ENCODE results near the gene C14orf39.
"Not testable (repeated sequence)": the region's sequence is repeated elsewhere in the genome, so short reads cannot be mapped to it uniquely, and the experiment has no call there.

The C14orf39 gene

DNA sequence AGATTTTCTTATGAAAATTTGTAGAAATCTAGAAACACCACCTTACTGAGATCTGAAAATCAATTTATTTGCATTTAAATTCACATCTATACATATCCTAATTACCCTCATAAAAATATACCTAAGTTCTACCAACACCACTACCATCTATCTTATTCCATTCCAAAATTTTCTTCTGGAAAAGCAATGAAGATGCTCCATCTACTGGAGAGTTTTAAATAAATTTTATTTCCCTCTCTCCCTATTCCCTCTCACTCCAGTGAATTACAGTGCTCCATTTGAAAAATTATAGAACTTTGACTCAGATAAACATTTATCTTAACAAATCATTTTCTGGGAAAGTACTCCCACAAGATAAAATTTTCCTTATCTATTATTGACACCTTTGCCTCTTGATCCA, 2.3 kb upstream of the C14orf39 start:
- DNase-seq, result no peak

DNA sequence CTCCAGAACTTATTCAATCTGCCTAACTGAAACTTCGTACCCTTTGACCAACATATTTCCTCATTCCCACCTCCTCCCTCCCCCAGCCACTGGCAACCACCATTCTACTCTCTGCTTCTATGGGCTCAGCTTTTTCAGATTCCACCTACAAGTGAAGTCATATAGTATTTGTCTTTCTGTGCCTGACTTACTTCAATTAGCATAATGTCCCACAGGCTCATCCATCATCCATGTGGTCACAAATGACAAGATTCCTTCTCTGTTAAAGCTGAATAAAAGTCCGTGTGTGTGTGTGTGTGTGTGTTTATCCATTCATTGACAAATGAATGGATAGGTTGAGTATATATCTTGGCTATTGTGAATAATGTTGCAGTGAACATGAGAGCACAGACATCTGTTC, 1.3 kb upstream of the C14orf39 start:
- no peak for DNase-seq

DNA sequence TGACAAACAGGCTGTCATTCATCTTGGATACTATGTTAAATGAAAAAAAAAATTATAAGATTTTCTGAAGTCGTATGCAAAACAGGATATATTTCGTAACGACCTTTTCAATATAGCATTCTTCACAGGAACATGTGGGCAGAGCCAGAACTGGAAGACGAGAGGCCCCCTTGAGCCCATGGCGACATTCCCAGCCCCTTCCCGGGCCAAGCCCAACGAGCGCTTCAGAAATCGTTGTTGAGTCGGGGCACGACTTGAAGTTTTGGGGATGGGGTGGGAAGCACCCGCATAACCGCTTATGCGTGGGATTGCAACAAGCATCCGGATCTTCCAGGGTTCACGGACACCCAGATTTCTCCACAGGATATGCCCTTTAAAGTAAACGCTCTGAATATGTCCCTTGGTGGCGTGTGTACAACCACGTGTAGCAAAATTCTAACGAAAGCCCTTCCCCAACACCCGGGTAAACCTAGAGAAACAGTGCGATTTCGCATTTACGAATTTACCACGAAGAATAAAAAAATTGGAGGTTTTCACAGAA, 736 bp downstream of the C14orf39 start:
- no peak for DNase-seq

DNA sequence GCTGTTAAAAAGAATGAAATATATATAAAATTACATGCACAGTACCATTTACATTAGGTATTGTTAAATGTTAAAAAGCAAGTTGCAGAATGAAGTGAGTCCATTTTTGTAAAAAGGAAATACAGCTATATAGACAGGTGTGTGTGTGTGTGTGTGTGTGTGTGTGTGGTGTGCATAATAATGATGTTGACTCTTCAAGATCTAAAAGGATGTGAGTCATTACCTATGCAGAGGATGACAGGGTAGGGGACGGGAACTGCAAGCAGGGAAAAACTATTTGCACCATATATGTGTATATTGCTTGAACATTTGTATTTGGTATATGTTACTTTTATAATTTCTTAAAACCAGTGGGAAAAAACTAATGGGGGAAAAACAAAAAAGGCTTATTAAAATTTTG, 3.1 kb downstream of the C14orf39 start:
- DNase-seq, result no peak

DNA sequence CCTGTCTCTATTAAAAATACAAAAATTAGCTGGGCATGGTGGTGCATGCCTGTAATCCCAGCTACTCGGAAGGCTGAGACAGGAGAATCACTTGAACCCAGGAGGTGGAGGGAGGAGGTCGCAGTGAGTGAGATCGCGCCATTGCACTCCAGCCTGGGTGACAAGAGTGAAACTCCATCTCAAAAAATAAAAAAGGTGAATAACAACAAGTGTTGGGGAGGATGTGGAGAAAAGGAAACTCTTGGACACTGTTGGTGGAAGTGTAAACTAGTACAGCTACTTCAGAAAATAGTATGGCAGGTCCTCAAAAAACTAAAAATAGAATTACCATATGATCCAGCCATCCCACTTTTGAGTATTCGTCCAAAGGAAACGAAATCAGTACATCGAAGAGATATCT, 5.6 kb downstream of the C14orf39 start:
- not testable (repeated sequence) for DNase-seq

DNA sequence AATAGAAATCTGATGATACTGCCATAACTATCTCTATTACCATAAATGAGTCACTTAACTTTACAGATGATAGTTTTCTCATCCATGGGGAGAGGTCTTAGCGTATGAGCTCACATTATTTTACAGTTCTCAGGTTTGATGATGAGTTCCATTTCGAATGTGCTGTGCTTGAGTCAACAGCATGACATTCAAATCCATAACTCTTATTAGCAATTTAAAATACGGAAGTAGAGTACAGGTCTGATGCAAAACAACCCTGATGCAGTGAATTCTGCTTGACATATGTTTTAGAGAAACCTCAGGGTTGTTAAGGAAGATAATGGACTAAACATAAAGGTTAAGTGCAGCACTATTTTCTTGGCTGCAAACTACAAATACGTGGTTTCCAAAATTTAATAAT, 30.0 kb downstream of the C14orf39 start:
- no peak for DNase-seq

DNA sequence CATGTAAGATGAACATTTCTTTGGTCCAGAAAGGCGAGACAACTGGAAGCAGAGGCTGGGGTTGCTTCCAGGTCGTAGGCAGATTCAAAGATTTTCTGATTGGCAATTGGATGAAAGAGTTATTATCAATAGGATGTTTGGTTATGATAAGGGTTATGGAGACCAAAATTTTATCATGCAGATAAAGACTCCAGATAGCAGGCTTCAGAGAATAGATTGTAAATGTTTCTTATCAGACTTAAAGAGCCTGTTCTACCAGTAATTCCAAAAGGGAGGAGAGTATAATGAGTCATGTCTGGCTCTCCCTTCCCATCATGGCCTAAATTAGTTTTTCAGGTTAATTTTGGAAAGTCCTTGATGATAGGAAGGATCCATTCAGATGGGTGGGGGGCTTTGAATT, 55.6 kb downstream of the C14orf39 start:
- no peak for DNase-seq

DNA sequence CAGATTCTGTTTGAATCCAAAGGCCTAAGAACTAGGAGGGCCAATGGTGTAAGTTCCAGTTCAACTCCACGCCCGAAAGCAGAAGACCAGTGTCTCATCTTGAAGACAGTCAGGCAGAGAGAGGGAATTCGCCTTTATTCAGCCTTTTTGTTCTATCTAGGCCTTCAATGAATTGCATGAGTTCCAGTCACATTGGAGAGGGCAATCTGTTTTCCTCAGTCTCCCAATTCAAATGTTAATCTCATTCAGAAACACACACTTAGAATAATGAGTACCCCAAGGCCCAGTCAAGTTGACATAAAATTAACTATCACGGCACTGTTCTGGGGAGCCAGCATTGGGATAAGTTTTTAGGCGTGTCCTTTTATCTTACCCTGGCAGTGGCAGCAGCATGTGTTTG, 65.8 kb downstream of the C14orf39 start:
- DNase-seq, result no peak

DNA sequence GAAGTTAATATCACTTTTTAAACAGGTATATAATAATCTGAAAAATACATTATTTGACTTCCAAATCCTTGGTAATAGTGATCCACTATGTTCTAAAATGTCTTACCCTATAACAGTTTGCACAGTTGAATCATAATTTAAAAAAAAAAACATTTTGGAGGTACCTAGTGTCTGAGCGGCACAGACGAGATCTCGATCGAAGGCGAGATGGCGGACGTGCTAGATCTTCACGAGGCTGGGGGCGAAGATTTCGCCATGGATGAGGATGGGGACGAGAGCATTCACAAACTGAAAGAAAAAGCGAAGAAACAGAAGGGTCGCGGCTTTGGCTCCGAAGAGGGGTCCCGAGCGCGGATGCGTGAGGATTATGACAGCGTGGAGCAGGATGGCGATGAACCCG, 88.3 kb downstream of the C14orf39 start:
- not testable (repeated sequence) for DNase-seq

DNA sequence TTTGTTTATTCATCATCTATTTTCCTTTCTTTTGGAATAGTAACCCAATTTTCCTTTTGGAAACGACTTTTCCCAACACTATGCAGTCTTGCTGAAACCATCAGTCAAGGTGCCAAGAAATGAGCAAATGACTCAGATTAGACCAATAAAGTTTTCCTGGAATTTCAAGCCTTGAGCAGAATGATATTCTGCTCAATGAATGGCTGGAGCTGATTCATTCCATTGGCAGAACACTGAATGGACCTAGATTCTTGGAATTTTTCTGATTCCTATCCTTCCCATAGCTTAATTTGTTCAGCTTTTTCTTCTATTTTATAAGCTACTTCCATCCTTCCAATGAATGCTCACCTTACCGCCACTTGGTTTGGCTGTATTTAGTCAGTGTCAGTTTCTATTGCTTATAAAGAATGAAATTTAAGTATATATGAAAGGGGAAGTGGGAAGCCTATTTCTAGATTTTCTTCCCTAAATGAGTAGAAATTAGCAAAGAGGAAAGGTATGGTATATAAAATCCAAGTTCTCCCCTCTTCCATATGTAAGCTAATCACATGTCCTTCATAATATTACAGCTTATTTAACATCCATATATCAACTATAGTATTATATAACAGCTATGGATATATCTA, 89.0 kb downstream of the C14orf39 start:
- DNase-seq, result no peak

Measured in activated CD4-positive, CD25-positive, alpha-beta regulatory T cell treated with anti-CD3 and anti-CD28 coated beads, Interleukin-2, amount 50 U/mL, for 72 hours (primary cell).